ENCODE results near the gene TMEM131.

DNA sequence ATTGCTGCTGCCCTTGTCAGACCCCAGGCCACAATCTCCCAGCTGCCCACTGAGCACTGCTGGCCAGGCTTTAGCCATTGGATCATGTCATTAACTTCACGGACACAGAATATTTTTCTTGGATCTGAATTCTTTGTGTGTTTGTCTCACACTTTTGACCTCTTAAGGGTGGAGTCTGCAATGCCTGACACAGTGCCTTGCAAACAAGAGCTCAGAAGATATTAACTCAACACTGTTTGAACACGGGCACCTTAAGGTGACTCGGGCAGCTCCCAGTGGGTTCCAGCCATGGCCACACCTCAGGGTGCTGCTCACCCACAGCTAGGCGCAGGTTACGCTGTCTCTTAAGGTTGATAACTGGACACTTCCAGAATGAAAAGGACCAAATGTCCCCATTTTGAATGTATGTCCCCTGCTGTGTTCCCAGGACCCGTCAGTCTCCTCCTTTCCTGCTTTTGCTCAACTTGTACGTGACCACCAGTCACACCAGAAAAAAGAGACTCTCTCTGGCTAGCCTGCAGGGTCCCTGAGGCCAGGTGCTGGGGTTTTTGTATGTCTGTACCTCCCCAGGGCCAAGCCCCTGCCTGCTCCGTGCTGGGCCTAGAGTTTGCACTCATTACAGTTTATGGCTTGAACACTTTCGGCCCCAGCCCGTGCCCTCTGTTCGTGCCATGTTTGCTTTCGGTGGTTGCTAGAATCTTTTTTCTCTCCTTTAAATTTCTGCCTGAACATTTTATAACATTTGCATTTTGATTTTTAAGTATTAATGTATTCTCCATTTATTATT is 33.4 kb upstream of the TMEM131 start:
- TF ChIP-seq, protein P1, sequence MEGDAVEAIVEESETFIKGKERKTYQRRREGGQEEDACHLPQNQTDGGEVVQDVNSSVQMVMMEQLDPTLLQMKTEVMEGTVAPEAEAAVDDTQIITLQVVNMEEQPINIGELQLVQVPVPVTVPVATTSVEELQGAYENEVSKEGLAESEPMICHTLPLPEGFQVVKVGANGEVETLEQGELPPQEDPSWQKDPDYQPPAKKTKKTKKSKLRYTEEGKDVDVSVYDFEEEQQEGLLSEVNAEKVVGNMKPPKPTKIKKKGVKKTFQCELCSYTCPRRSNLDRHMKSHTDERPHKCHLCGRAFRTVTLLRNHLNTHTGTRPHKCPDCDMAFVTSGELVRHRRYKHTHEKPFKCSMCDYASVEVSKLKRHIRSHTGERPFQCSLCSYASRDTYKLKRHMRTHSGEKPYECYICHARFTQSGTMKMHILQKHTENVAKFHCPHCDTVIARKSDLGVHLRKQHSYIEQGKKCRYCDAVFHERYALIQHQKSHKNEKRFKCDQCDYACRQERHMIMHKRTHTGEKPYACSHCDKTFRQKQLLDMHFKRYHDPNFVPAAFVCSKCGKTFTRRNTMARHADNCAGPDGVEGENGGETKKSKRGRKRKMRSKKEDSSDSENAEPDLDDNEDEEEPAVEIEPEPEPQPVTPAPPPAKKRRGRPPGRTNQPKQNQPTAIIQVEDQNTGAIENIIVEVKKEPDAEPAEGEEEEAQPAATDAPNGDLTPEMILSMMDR (conservative IDR thresholded peaks at IDR 0.05; ENCODE audit: low read depth, low read length), result no peak
- no peak for TF ChIP-seq EZH2 (IDR thresholded peaks at IDR 0.05; ENCODE audit: borderline replicate concordance, low read depth, low read length, poor library complexity, severe bottlenecking)
